Glomerular endothelial cell (primary cell): ENCODE measurements around the gene PAK2. TPM values are rescaled to one million over a fixed set of nuclear protein-coding genes. Genes with fewer than 3 reads are reported as not detected.
"Not testable (repeated sequence)": the region's sequence is repeated elsewhere in the genome, so short reads cannot be mapped to it uniquely, and the experiment has no call there.

Experiments used
- DNase-seq: peaks from one replicate; pipeline ENCODE4 v3.0.0-alpha.2; 2011; ENCODE audit warnings: low read depth, low spot score; ENCODE audit errors: extremely low read depth
- total RNA-seq: library from RNA; depleted of rRNA; stranded (reverse); fragments of >200 nt; gene quantifications from 2 replicates; pipeline ENCODE4 v1.2.3, GENCODE V29; 2015

PAK2 gene
- total RNA-seq, 1 donor from 2014 or later = 87.1 TPM

GRCh38 chr3:196839351-196839750 lies 99.7 kb downstream of the PAK2 start:
- DNase-seq = not testable (repeated sequence)

- DNase-seq = no peak
Observed at GRCh38 chr3:196842567-196843434, 103.1 kb downstream of the PAK2 start.

- DNase-seq = no peak
Observed at GRCh38 chr3:196843435-196844110, 103.9 kb downstream of the PAK2 start.

- DNase-seq = not testable (repeated sequence)
Observed at GRCh38 chr3:196844235-196845219, 104.9 kb downstream of the PAK2 start.

GRCh38 chr3:196848375-196848774 lies 108.7 kb downstream of the PAK2 start:
- DNase-seq = not testable (repeated sequence)

GRCh38 chr3:196849180-196849741 lies 109.6 kb downstream of the PAK2 start:
- no peak for DNase-seq

- DNase-seq = not testable (repeated sequence)
Observed at GRCh38 chr3:196863000-196863399, 123.3 kb downstream of the PAK2 start.

GRCh38 chr3:196867155-196867506 lies 127.5 kb downstream of the PAK2 start:
- no peak for DNase-seq

- DNase-seq = peak; percentile 14
Observed at GRCh38 chr3:196867507-196868296, 128.0 kb downstream of the PAK2 start, which contains the start of gene SENP5. Gene SENP5 (plus strand): TSS chr3:196867920. CDS start chr3:196885182, 17,262 bp downstream.

GRCh38 chr3:196868297-196868661 lies 128.6 kb downstream of the PAK2 start:
- DNase-seq = no peak

- no peak for DNase-seq
Observed at GRCh38 chr3:196872316-196872715, 132.7 kb downstream of the PAK2 start.

- not testable (repeated sequence) for DNase-seq
Observed at GRCh38 chr3:196874511-196875094, 134.9 kb downstream of the PAK2 start.

- DNase-seq = no peak
Observed at GRCh38 chr3:196875258-196875657, 135.6 kb downstream of the PAK2 start.

Other genes starting within 250 kb of the PAK2 start
- gene RNF168, start 236.1 kb upstream of the PAK2 start, total RNA-seq = 9.7 and 15.1 TPM in 2 replicates
- not detected in 2 replicates for gene SMCO1, start 224.5 kb upstream of the PAK2 start, total RNA-seq
- gene WDR53, start 171.3 kb upstream of the PAK2 start, total RNA-seq = 4.5 and 7.6 TPM in 2 replicates
- gene FBXO45, start 171.2 kb upstream of the PAK2 start, total RNA-seq = 9.8 and 10.2 TPM in 2 replicates
- 12.4 and 16.4 TPM in 2 replicates for gene NRROS, start 100.2 kb upstream of the PAK2 start, total RNA-seq
- 2.3 and 3.1 TPM in 2 replicates for gene CEP19, start 27.6 kb upstream of the PAK2 start, total RNA-seq
- gene PIGX, start 27.5 kb upstream of the PAK2 start, total RNA-seq = 19.7 and 23.9 TPM in 2 replicates
- gene SENP5, start 128.1 kb downstream of the PAK2 start, total RNA-seq = 30.8 and 31.1 TPM in 2 replicates
- gene NCBP2, start 202.7 kb downstream of the PAK2 start, total RNA-seq = 48.5 and 50.2 TPM in 2 replicates
- 10.6 and 10.9 TPM in 2 replicates for gene PIGZ, start 229.0 kb downstream of the PAK2 start, total RNA-seq